ENCODE data around the gene PRR33.
A peak's percentile ranks its signal among the peaks of the same experiment; 100 is the strongest.
"Not testable (repeated sequence)": the region's sequence is repeated elsewhere in the genome, so short reads cannot be mapped to it uniquely, and the experiment has no call there.

Gene PRR33

GRCh38 chr11:1888811-1889210 is 2.9 kb downstream of the PRR33 start:
- DNase-seq, result no peak

- DNase-seq, result no peak
Observed at GRCh38 chr11:1888347-1888753, 3.3 kb downstream of the PRR33 start.

- no peak for DNase-seq
Observed at GRCh38 chr11:1887451-1888346, 4.0 kb downstream of the PRR33 start.

GRCh38 chr11:1886551-1886950 is 5.1 kb downstream of the PRR33 start:
- not testable (repeated sequence) for DNase-seq

GRCh38 chr11:1884303-1884700 is 7.4 kb downstream of the PRR33 start:
- no peak for DNase-seq

- no peak for DNase-seq
Observed at GRCh38 chr11:1883346-1884302, 8.1 kb downstream of the PRR33 start.

- DNase-seq, result peak; percentile 60 to 75 (median 64)
Observed at GRCh38 chr11:1882265-1883238, 9.1 kb downstream of the PRR33 start.

- DNase-seq, result peak in 1 of 5 experiments; percentile 7
Observed at GRCh38 chr11:1881442-1882264, 10.0 kb downstream of the PRR33 start.

- DNase-seq, result no peak
Observed at GRCh38 chr11:1880746-1881441, 10.8 kb downstream of the PRR33 start.

GRCh38 chr11:1879941-1880720 is 11.6 kb downstream of the PRR33 start:
- DNase-seq, result peak in 1 of 5 experiments; percentile 8

GRCh38 chr11:1879342-1879940 is 12.3 kb downstream of the PRR33 start:
- DNase-seq, result peak in 1 of 5 experiments; percentile 5

GRCh38 chr11:1878137-1879031 is 13.3 kb downstream of the PRR33 start:
- peak in 1 of 5 experiments; percentile 5 for DNase-seq

GRCh38 chr11:1877211-1878136 is 14.2 kb downstream of the PRR33 start:
- DNase-seq, result peak in 1 of 5 experiments; percentile 7

GRCh38 chr11:1876361-1877063 is 15.2 kb downstream of the PRR33 start:
- DNase-seq, result peak in 1 of 5 experiments; percentile 9

- not testable (repeated sequence) for DNase-seq
Observed at GRCh38 chr11:1875851-1876301, 15.8 kb downstream of the PRR33 start.

Data from T-helper 2 cell (primary cell).